Endodermal cell (in vitro differentiated cells): Measurements from ENCODE around the gene C3orf49. TPM values are rescaled to one million over a fixed set of nuclear protein-coding genes. Genes with fewer than 3 reads are reported as not detected.

Experiments used
- DNase-seq: peaks from one replicate; pipeline ENCODE4 v3.0.0-alpha.2; 2017
- H3K27ac ChIP-seq: 2 replicates; pipeline ENCODE4 v1.5.1; 2013; ENCODE audit warnings: mild to moderate bottlenecking, low read depth, low read length, moderate library complexity
- H3K27me3 ChIP-seq: 2 replicates; pipeline ENCODE4 v1.6.1; 2013; ENCODE audit warnings: mild to moderate bottlenecking, low read length, moderate library complexity; ENCODE audit not compliant: insufficient read depth, control insufficient read depth, poor library complexity, severe bottlenecking
- H3K36me3 ChIP-seq: 2 replicates; pipeline ENCODE4 v1.7.0; 2013; ENCODE audit warnings: mild to moderate bottlenecking, low read length, moderate library complexity; ENCODE audit not compliant: control insufficient read depth, insufficient read depth
- H3K4me1 ChIP-seq: one replicate; pipeline ENCODE4 v1.7.0; 2013; ENCODE audit warnings: low read length; ENCODE audit not compliant: control insufficient read depth, insufficient read depth
- H3K4me3 ChIP-seq: 2 replicates; pipeline ENCODE4 v1.5.1; 2013; ENCODE audit warnings: mild to moderate bottlenecking, low read length, moderate library complexity
- H3K9ac ChIP-seq: 2 replicates; pipeline ENCODE4 v1.6.1; 2013; ENCODE audit warnings: mild to moderate bottlenecking, low read length, moderate library complexity; ENCODE audit not compliant: poor library complexity, severe bottlenecking; ENCODE audit errors: extremely low read depth
- H3K9me3 ChIP-seq: 2 replicates; pipeline ENCODE4 v1.6.1; 2013; ENCODE audit warnings: mild to moderate bottlenecking, low read length, moderate library complexity; ENCODE audit not compliant: control insufficient read depth
- H3K27ac Mint-ChIP-seq: 2 replicates; pipeline ENCODE4 v1.8.0; 2020; ENCODE audit warnings: mixed read lengths
- H3K27me3 Mint-ChIP-seq: 2 replicates; pipeline ENCODE4 v1.8.0; 2021; ENCODE audit warnings: mild to moderate bottlenecking, mixed read lengths; ENCODE audit not compliant: insufficient read depth
- H3K36me3 Mint-ChIP-seq: 2 replicates; pipeline ENCODE4 v1.8.0; 2020; ENCODE audit warnings: low read depth, mixed read lengths
- H3K4me1 Mint-ChIP-seq: 2 replicates; pipeline ENCODE4 v1.8.0; 2020; ENCODE audit warnings: mixed read lengths
- H3K4me3 Mint-ChIP-seq: 2 replicates; pipeline ENCODE4 v1.8.0; 2020; ENCODE audit warnings: mild to moderate bottlenecking, moderate library complexity, mixed read lengths
- H3K9me3 Mint-ChIP-seq: 2 replicates; pipeline ENCODE4 v1.8.0; 2020; ENCODE audit warnings: mild to moderate bottlenecking, mixed read lengths
- CTCF ChIP-seq: fragments of 200-600 bp; sonication (generic); conservative IDR thresholded peaks from 2 replicates; pipeline ENCODE4 v1.5.0; 2021; ENCODE audit warnings: antibody characterized with exemption, mild to moderate bottlenecking
- WGBS, 2 experiments: methylation state at CpG; one replicate each; pipeline versions ENCODE4 v1.1.5 to v1.1.7; 2013; ENCODE audit warnings: missing lambda C conversion rate in 2 of 2, mixed read lengths in 1 of 2; ENCODE audit not compliant: insufficient coverage in 1 of 2, insufficient read length in 1 of 2; 5-methylcytosine and 5-hydroxymethylcytosine counted together
- total RNA-seq, 2 donors: library from RNA; stranded (reverse); fragmentation: NEBNext Ultra II Directional in 1 of 2; extraction: Animal tissue kit (Norgen Biotek cat#: 25700) in 1 of 2; gene quantifications; 2 replicates in 1 of 2; 3 replicates in 1 of 2; pipeline ENCODE4 v1.2.1, GENCODE V29; 2021

Gene C3orf49
- total RNA-seq, 2 donors from 2014 or later, result not detected

- H3K4me3 Mint-ChIP-seq, result no peak overlapping the region
- no peaks in the 10 kb centered on the region for H3K9me3 ChIP-seq
- no peak overlapping the region for H3K27ac Mint-ChIP-seq
- H3K4me3 ChIP-seq, result no peak overlapping the region
- H3K4me1 Mint-ChIP-seq, result peaks cover 3% of the 10 kb centered on the region
- no peaks in the 10 kb centered on the region for H3K36me3 ChIP-seq
- H3K27me3 Mint-ChIP-seq, result no peaks in the 10 kb centered on the region
- WGBS, 2 experiments, result 33% methylated on average over 1 of the region's 1 CpG; no CpG with 5 or more reads in 1 of the 2 experiments
- H3K9me3 Mint-ChIP-seq, result no peaks in the 10 kb centered on the region
- no peak for DNase-seq
- H3K27ac ChIP-seq, result no peak overlapping the region
- TF ChIP-seq CTCF, result peak; percentile 61
- H3K9ac ChIP-seq, result no peak overlapping the region
- no peaks in the 10 kb centered on the region for H3K4me1 ChIP-seq
- H3K36me3 Mint-ChIP-seq, result no peaks in the 10 kb centered on the region
- H3K27me3 ChIP-seq, result no peaks in the 10 kb centered on the region
These were observed 27.1 kb upstream of the C3orf49 start for GRCh38 chr3:63791974-63792373.

GRCh38 chr3:63795438-63795837, 23.7 kb upstream of the C3orf49 start:
- Histone ChIP-seq H3K27ac (no peak overlapping the region), H3K9me3 (no peaks in the 10 kb centered on the region), H3K4me3 (no peak overlapping the region), H3K36me3 (no peaks in the 10 kb centered on the region), H3K9ac (no peak overlapping the region), H3K27me3 (no peaks in the 10 kb centered on the region), H3K4me1 (no peaks in the 10 kb centered on the region)
- Mint-ChIP-seq H3K4me1 (no peaks in the 10 kb centered on the region), H3K9me3 (no peaks in the 10 kb centered on the region), H3K36me3 (no peaks in the 10 kb centered on the region), H3K27ac (no peak overlapping the region), H3K4me3 (no peak overlapping the region), H3K27me3 (no peaks in the 10 kb centered on the region)
- no peak for TF ChIP-seq CTCF
- no peak for DNase-seq
- WGBS, 2 experiments, result 93 to 98% methylated on average over 6 of the region's 6 CpGs

GRCh38 chr3:63798544-63798943, 20.6 kb upstream of the C3orf49 start:
- 90 to 92% methylated on average over 2 of the region's 2 CpGs for WGBS, 2 experiments
- no peaks in the 10 kb centered on the region for H3K9me3 ChIP-seq
- H3K36me3 ChIP-seq, result no peaks in the 10 kb centered on the region
- H3K4me3 ChIP-seq, result no peak overlapping the region
- no peak for DNase-seq
- H3K36me3 Mint-ChIP-seq, result no peaks in the 10 kb centered on the region
- H3K9me3 Mint-ChIP-seq, result no peaks in the 10 kb centered on the region
- TF ChIP-seq CTCF, result no peak
- no peaks in the 10 kb centered on the region for H3K4me1 Mint-ChIP-seq
- no peaks in the 10 kb centered on the region for H3K4me1 ChIP-seq
- H3K9ac ChIP-seq, result no peak overlapping the region
- no peaks in the 10 kb centered on the region for H3K27me3 ChIP-seq
- no peak overlapping the region for H3K4me3 Mint-ChIP-seq
- H3K27me3 Mint-ChIP-seq, result no peaks in the 10 kb centered on the region
- H3K27ac ChIP-seq, result no peak overlapping the region
- H3K27ac Mint-ChIP-seq, result no peak overlapping the region
